Measurements from ENCODE around the gene POLN.
A peak's percentile ranks its signal among the peaks of the same experiment; 100 is the strongest.

Gene POLN

DNA sequence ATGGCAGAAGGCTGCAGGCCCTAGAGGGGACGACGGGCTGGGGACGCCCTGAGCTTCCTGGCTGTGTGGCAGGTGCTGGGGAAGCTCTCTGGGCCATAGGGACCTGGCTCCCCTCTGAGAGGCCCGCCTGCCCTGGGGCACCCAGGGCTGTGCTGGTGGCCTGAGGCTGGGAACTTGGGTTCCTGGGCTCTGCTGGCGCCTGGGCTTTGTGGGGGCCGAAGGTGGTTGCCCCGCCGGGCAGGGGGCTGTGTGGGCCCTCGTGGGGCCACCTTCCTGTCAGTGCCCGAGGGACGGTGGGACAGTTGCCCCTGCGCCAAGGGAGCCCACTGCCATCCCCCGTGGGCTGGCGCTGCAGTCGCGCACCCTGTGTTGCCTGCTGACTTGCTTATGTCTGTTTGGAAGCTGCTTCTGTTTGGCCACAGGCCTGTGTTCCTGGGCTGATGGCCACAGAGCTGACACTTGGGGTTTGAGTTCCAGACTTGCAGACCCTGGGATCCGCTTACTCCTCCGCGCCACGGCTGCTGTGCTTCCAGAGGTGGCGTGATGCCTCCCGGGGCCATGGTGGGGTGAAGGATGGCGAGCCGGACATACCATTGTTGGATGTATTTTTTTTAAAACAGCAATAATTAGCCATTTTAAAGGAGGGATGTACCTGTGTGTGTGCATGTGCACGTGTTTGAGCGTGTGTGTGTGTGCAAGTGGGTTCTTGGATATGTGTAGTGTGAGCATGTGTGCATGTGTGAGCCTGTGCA lies 174.3 kb downstream of the POLN start:
- DNase-seq, result no peak

DNA sequence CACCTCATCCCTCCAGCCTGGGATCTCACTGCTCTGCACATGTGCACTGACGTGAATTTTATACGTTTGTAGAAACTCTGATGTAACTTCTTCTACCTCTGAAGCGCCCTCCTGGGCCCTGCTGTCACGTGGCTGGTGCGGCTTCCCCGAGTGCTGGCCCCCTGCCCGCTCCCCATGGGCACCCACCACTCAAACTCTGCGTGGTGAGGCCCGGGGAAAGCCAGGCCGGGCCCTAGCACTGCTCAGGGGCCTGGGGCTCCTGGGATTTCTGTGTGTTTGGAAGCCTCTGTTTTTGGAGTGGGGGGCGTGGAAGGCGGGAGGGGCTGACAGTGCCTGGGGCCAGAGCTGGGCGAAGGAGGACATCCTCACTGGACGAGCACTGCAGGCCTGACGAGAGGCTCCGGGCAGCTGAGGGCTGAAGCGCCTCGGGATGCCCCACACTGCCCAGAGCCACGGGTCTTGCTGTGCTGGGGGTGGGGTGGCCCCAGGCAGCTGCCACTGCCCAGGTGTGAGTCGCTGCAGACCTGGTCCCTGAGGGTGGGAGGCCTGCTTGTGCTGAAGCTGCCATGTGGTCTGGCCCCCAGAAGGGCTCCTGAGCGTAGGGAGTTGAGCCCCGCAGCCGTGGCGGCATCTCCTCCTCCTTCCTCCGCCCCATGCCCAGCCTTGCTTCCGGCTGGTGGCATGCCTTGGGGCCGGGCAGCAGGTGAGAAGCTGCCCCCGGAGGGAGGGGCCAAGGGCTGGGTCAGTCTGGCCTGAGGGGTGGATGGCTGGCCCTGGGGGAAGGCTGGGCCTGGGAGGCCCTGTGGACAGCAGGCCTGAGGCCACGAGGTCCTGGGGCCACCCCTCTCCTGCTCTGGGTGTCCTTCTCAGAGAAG lies 175.1 kb downstream of the POLN start:
- DNase-seq, result no peak

DNA sequence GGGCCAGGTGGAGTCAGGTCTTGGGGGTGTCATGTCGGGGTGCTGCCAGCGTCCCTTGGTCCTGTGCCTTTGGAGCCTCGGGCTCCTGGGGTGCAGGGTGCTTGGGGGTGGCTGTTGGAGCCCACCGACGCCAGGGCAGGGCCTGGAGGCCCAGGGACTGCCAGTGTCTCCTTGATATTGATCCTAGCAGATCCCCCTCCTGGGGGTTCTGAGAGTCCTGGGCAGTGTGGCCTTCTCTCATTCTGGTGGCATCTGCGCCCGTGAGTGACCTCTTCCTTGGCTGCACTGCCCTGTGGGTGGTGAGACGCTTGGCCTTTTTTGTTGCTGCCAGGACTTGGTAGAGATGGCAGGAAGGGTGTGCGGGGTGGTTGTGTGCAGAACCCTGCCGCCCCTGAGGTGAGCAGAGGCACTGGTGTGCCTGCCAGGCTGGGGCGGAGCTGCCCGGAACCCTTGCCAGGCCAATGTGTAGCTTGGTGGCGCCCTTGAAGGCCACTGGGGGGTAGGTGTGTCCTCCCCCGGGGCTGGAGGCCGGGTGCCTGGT lies 175.8 kb downstream of the POLN start:
- DNase-seq, result no peak

DNA sequence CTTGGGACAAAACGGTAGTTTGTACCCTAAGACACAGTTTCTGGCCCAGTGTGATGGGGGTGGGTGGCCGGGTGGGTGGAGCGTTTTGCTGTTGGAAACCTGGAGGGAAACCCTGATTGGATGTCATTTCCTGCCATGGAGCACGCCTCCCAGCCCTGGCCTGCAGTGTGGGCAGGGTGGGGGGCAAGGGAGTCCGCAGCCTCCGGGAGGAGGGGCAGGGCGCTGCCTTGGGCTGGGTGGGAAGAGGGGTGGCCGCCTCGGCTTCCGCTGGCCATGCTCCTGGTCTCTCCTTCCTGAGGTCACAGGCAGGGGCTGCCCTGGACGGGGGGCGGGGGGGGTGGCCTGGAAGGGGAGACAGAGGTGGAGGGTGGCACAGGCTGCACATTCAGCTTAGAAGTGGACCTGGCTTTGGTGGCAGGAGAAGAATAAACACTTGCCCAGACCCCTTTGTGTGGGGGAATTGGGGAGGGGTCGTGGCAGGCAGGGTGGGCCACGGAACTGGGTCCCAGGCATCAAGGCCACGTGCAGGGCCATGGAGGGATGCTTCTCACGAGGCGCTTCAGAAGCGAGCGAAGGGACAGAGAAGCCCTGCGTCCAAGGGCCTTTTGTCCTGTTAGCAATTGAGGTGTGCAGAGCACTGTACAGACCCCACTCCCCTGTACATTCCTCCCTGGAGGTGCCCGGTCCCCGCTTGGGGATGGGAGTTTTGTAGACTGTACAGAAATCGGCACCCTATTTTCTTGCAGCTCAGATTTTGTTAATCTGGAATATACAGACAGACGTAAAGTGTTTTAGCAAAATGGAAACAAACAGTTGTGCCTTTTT lies 176.6 kb downstream of the POLN start:
- DNase-seq, result no peak

DNA sequence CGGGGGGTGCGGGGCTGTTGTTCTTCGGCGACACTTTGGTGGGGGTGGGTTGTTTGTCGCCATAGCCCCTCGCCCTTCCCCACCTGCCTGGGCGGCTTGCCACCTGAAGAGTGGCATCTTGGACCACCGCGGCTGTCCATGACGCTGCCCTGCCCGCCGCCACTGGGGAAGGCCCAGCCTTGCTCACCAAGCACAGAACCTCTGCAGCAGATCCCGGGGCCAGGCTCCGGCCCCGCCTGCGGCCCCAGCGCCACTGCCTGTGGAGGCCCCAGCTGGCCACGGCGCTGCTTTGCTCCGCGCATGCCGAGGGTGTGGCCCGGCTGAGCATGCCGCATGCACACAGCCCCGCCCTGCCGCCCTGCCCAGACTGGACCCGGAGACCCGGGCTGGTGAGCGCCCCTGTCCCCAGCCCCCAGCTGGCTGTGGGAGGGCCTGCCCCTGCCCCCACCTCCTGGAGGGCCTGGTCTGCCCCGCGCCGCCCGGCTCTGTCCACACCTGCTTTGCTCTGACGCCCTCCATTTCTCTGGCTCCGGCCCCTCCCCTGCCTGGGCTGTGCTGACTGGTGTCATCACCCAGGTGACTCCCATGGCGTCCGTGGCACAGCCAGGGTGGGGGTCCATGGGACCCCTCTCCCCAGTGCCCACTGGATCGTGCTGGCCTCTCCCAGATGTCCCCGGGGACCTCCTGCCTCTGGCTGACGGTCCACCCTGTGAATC lies 177.5 kb downstream of the POLN start:
- DNase-seq, result no peak

DNA sequence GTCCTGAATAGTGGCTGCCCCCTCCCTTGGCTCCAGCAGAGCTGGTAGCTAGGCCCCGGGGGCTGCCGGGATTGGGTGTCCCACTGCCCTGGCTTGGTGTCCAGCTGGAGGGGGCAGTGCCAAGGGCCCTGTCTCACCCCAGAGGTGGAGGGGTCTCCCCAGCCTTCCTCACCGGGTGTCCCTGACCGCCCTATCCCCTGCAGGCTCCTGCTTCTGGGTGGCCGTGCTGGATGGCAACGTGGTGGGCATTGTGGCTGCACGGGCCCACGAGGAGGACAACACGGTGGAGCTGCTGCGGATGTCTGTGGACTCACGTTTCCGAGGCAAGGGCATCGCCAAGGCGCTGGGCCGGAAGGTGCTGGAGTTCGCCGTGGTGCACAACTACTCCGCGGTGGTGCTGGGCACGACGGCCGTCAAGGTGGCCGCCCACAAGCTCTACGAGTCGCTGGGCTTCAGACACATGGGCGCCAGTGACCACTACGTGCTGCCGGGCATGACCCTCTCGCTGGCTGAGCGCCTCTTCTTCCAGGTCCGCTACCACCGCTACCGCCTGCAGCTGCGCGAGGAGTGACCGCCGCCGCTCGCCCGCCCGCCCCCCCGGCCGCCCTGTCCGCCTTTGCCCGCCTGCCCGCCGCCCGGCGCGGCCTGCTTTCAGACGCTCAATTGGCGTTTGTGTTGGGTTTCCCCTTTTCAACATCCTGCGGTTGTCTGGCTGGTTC lies 178.2 kb downstream of the POLN start:
- DNase-seq, result no peak

DNA sequence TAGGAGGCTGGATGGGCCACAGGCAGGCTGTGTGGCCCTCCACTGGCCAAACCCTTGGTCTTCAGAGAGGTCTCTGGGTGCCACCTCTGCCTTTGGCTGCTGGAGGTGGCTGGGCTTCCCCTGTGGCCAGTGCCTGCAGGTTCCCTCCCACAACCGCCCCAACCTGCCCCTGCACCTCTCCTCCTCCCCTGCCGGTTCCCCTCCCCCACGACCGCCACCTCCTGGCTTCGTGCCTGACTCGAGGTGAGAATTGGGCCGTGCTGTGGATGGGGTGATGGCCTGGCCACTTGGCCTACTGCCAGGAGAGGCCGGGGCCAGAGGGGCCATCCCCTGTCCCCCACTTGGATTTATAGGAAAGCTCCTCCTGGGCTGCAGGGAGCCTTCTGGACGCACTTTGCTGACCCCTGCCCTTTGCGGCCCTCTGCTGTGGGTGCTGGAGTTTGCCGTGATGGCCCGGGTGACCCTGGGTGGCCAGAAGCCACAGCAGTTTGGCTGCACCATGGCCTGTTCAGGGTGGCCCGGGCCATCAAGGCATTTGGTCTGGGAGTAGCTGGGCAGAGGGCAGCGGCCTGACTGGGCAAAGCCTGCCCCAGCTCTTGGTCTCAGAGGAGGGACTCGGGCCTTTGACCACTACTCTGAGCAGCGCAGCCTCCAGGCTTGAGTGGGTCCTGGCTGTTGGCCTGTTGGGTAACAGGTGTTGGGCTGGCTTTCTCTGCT lies 179.0 kb downstream of the POLN start:
- DNase-seq, result no peak

DNA sequence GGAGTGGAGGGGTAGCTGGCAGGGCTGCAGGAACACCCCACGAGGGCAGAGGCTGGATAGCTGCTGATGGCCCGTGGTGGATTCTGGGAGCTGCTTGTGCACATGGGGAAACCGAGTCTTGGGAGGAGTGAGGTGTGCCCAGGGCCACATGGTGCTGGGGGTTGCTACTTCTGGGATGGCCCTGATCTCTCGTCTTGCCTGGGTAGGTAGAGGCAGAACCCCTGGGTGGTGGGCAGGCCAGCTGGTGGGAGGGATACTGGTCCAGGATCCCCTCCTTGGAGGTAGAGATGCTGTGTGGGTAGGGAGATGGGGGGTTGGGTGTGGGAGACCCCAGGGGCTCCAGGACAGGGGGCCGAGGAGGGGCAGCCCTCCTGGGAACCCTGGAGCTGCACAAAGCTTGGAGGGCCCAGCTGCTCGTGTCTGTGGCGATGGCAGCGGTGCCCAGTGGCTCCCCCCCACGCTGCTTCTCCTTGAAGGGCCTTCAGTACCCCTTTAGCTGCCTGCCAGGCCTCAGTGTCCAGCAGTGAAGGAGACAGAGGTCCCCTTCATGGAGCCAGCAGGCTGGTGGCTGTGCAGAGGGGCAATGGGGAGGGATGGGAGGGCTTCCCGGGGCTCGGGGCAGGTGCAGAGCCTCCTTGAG lies 179.6 kb downstream of the POLN start:
- no peak for DNase-seq

DNA sequence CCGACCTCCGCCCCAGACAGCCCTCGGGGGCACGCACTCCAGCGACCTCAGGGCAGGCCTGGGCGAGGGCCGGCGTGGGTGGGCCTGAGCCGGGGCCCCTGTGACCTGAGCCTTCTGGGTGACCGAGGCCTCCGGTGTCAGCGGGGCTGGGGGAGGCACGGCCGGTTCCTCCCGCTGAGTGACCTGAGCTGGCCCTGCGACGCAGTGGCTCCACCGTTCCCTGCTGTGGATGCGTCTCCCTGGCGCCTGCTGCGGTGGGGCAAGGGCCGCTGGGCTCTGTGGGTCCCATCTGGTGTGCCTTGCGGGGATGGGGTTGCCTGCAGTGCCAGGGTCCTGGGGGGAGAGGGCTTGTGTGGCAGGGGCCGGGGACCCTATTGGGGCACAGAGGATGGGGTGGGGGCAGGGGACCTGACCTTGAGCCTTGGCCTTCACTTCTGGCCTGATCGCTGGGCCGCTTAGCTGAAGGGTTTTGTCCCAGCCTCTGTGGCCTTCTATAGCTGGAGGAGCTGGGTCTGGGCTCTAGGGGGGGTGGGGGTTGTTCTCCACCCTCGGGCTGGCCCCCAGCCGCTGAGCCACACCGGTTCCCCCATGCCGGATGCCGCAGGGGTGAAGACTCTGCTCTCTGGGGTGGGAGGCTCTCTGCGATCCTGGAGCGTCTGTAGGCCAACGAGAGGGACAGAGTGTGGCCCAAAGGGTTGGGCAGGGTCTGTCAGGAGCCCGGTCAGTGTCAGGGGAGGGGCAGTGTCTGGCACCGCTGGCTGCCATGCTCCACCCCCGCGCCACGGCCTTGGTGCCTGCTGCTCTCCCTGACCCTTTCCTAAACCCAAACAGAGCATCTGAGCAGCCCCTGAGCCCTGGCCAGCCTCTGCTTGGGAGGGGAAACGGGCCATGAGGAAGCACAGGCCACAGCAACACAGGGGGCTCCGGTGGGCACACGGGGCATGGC lies 180.5 kb downstream of the POLN start:
- no peak for DNase-seq

DNA sequence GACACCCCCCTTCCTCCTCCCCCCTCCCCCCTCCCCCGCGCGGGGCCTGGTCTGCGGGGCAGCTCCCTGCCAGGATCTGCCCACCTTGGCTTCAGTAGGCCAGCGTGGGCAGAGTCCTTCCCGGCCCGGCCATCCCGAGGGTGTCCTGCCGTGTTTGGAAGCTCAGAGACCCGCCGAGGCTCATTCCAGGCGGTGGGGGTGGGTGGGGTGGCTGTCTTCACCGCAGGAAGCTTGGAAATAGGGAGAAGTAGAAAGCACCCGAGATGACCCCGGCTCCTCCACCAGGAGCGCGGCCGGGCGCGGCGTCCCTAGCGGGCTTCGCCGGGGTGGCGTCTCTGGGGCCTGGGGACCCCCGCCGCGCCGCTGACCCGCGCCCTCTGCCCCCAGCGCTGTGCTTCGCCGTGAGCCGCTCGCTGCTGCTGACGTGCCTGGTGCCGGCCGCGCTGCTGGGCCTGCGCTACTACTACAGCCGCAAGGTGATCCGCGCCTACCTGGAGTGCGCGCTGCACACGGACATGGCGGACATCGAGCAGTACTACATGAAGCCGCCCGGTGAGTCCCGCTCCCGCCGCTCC lies 181.2 kb downstream of the POLN start:
- no peak for DNase-seq

DNA sequence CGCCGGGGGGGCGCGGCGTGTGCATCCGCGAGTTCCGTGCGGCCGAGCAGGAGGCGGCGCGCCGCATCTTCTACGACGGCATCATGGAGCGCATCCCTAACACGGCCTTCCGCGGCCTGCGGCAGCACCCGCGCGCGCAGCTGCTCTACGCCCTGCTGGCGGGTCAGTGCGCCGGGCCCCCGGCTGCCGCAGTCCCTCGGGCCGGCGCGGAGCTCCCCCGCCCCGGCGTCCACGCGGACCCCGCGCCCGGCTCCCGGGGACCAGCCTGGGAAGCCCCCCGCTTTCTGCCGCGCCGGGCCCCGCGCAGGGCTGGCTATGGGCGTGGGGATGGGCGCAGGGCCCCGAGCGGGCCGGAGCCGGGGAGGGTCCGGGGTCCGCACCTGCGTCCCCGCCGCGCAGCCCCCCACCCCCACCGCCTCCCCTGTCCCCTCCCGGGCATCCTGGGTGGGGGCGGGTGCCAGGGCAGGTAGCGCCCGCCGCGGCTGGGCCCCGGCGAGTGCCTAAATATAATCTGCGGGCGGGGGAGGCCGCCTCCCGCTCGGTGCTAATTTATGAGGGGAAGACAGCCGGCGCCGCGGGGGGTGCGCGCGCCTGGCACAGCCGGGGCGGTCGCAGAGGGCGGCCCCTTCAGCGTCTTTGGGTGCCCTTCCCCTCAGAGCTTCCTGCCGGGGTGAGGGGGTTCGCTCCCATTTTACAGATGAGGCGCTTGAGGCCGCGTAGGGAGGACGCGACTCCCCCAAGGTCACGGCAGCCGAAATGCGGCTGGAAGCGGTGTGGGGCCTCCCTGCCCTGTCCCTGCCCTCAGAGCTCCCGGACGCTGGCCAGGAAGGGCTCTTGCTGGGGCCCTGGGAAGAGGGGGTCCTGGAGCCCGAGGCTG lies 182.0 kb downstream of the POLN start:
- DNase-seq, result no peak

DNA sequence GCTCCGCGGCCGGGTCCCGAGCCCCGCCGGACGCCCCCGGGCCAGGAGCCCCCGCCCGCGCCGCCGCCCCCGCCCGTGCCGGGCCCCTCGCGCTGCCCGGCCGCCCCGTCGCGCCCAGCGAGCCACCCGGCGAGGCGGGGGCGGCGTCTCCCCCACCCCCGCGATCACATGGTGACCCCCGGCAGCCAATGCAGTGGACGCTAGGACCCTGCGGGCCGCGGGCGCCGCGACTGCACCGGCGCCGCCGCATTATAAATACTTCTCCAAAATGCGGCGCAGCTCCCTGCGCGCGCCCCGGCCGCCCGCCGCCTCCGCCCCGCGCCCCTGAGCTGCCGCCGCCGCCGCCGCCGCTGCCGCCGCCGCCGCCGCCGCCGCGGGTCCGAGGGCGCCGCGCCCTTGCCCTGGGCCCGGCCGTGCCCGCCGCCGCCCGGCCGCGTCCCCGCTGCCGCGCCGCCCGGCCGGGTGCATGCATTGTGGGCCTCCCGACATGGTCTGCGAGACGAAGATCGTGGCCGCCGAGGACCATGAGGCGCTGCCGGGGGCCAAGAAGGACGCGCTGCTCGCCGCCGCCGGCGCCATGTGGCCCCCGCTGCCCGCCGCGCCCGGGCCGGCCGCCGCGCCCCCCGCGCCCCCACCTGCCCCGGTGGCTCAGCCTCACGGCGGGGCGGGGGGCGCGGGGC lies 182.7 kb downstream of the POLN start, which contains the start of gene NAT8L:
Gene NAT8L, plus strand, starts transcription at position 282 of the 680 bp plus-strand sequence. Its CDS starts 185 bp downstream, at position 467.
- DNase-seq, result no peak

DNA sequence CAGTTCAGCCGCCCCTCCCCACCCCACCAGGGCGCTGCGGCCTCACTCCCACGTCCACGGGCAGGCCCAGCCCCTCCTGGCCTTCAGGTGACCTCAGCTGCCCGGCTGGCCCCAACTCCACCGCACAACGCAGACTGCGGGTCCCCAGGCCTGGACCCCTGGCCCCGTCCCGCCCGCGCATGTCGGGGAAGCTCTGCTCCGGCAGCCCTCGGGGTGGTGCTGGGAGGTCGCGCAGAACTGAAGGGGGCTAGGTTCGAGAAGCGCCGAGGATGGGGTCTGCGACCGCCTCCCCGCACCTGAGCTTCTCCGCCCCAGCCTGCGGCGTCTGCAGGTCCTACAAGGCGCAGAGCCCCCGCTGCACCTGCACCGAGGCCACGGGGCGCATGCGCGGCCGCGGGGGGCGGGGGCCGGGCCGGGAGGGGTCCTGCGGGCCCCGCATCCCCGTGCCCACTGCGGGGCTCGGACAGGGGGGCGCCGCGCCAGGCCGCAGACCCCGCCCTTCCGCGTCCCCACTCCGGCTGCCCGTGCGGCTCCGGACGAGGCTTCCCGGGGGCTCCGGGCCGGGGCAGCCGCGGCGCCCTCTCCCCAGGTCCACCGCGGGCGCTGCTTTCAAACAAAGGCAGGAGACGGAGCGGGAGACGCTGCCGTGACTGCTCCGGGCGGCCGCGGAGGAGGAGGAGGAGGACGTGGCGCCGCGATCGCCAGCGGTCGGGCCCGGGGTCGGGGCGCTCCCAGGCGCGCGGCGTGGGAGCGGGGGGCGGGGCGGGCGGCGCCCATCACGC lies 183.5 kb downstream of the POLN start:
- DNase-seq, result no peak

DNA sequence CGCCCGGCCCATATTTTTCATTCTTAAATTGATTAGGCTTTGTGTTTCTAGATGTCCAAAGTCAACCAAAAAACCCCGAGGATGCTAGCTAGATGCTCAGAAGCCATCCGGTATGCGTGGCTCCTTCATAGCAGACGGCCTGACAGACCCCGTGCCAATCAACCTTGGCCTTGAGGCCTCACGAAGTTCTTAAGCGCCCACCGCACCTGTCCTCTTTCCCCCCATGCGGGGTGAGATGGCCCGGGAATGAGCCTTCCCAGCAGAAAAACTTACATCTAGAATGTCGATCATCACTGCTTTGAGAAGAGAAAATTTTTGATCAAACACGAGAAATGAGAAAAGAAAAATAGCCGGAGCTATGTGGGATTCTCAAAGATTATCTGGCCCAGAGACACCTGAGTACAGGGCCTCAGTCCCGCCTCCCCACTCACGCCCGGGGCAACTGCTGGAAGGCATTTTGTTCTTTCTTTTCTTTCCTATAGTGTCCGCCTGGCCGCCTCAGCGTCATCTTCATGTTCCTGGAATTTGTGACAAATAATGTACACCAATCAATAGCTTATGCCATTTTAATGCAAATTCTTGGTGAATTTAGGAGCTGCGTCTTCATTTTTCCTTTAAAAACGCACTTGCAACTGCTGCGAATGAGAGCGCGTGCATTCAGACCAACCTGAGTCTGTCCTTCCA lies 184.4 kb downstream of the POLN start:
- DNase-seq, result no peak

DNA sequence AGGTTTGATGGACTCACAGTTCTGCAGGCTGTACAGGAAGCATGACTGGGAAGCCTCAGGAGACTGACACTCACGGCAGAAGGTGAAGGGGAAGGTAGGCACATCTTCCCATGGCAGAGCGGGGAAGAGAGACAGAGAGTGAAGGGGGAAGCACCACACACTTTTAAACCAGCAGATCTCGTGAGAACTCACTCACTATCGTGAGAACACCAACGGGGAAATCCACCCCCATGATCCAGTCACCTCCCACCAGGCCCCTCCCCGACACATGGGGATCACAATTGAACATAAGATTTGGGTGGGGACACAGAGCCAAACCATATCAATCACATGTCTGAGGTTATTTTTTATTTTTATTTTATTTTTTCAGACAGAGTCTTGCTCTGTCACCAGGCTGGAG lies 187.7 kb downstream of the POLN start:
- no peak for DNase-seq

DNA sequence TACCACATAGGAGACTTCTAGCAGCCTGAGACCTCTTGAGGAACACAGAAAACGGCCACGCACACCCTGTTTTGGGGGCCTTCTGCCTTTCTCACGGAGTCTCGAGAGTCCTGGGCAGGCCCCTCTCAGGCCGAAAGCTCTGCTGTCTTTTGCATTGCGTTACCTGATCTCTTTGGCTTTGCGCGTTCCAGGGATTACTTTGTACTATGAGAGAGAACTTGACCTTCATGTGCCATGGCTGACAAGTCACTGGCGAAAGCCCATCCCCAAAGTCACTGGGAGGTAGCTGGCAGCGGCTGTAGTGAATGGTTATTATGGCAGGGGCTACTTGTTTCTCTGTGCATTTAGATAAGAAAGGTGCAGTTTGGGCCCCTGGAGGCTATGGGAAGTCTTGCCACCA lies 190.8 kb downstream of the POLN start:
- peak in 1 of 2 experiments; percentile 4 for DNase-seq

All from activated T-cell treated with anti-CD3 and anti-CD28 coated beads, Interleukin-2, amount 50 U/mL, for 48 hours (primary cell).